Measurements from ENCODE around the gene OR1I1. TPM values are rescaled to one million over a fixed set of nuclear protein-coding genes. Genes with fewer than 3 reads are reported as not detected.

The OR1I1 gene
- polyA plus RNA-seq, 3 donors = not detected

DNA sequence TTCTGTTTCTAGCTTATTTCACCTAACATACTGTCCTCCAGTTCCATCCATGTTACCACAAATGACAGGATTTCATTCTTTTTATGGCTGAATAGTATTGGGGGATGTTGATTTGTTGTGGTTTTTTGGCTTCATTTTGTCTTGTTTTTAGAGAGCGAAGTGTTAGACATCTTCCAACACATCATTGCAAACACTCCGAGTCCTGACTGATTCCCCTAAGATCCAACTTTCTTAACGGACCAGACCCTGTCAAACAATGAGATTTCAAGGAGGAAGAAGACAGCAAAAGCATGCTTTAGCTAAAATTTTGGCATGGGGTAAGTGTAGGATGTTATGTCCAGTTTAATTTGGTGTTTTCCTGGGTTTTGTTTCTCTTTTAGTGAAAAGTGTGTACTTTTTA lies 36.5 kb upstream of the OR1I1 start:
- H3K9me3 Mint-ChIP-seq = peaks cover 0 to 12% (median 0%) of the 10 kb centered on the region in 7 donors
- no peaks in the 10 kb centered on the region for H3K36me3 Mint-ChIP-seq
- no peak overlapping the region for H3K27ac ChIP-seq (ENCODE audit: low read depth in 1 of 2, low read length in 2 of 2)
- no peaks in the 10 kb centered on the region for H3K79me2 ChIP-seq (ENCODE audit: insufficient read depth, low read length)
- no peaks in the 10 kb centered on the region for H3K4me1 ChIP-seq (ENCODE audit: control insufficient read depth in 1 of 2, insufficient read depth in 2 of 2, low read length in 2 of 2)
- WGBS (ENCODE audit: insufficient coverage) = no CpG with 5 or more reads among the region's 3 CpGs
- no peaks in the 10 kb centered on the region for H3K36me3 ChIP-seq (replicated peaks in 1 of 2; ENCODE audit: control insufficient read depth in 1 of 2, insufficient read depth in 2 of 2, low read length in 2 of 2)
- H3K4me3 Mint-ChIP-seq = no peak overlapping the region
- no peaks in the 10 kb centered on the region for H3K4me1 Mint-ChIP-seq
- no peak overlapping the region for H3K27ac Mint-ChIP-seq
- no peak overlapping the region for H3K4me3 ChIP-seq (replicated peaks in 1 of 3; ENCODE audit: low read depth in 2 of 3, low read length in 3 of 3)
- DNase-seq = no peak
- TF ChIP-seq, protein P1, sequence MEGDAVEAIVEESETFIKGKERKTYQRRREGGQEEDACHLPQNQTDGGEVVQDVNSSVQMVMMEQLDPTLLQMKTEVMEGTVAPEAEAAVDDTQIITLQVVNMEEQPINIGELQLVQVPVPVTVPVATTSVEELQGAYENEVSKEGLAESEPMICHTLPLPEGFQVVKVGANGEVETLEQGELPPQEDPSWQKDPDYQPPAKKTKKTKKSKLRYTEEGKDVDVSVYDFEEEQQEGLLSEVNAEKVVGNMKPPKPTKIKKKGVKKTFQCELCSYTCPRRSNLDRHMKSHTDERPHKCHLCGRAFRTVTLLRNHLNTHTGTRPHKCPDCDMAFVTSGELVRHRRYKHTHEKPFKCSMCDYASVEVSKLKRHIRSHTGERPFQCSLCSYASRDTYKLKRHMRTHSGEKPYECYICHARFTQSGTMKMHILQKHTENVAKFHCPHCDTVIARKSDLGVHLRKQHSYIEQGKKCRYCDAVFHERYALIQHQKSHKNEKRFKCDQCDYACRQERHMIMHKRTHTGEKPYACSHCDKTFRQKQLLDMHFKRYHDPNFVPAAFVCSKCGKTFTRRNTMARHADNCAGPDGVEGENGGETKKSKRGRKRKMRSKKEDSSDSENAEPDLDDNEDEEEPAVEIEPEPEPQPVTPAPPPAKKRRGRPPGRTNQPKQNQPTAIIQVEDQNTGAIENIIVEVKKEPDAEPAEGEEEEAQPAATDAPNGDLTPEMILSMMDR (IDR thresholded peaks at IDR 0.05) = no peak
- H3K27me3 ChIP-seq (ENCODE audit: control insufficient read depth in 2 of 2, insufficient read depth in 2 of 2, low read length in 2 of 2) = no peaks in the 10 kb centered on the region
- H4K20me1 ChIP-seq (ENCODE audit: insufficient read depth, low read length) = no peaks in the 10 kb centered on the region
- intact Hi-C loops (cut with micrococcal nuclease) = no loop called here
- no peak overlapping the region for H2AFZ ChIP-seq (ENCODE audit: insufficient read depth, low read depth, low read length, poor library complexity, severe bottlenecking)
- no peak overlapping the region for H3K4me2 ChIP-seq (replicated peaks; ENCODE audit: extremely low read depth, low read length, poor library complexity, severe bottlenecking)
- H3K9me3 ChIP-seq (replicated peaks in 1 of 2; ENCODE audit: control insufficient read depth in 1 of 2, insufficient read depth in 1 of 2, low read length in 2 of 2) = no peaks in the 10 kb centered on the region
- peaks cover 0 to 2% (median 1%) of the 10 kb centered on the region in 3 donors for H3K27me3 Mint-ChIP-seq (ENCODE audit: low read depth in 3 of 3)
- no peak overlapping the region for H3K9ac ChIP-seq (ENCODE audit: insufficient read depth, low read length, poor library complexity, severe bottlenecking)

DNA sequence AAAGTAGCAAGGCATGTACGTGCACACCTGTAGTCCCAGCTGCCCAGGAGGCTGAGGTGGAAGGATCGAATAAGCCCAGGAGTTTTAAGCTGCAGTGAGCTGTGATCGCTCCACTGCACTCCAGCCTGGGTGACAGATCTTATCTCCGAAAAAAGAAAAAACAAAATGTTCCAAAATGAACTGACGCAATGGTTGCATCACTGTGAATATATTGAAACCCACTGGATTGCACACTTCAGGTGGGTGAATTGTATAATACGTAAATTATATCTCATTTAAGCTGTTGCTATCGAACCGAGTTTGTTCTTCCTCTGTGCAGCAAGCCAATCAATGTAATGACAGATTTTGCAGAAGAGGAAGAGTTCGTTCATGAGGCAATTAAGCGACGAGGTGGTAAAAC lies 34.3 kb upstream of the OR1I1 start:
- DNase-seq = no peak
- Histone ChIP-seq H3K36me3 (replicated peaks in 1 of 2; ENCODE audit: control insufficient read depth in 1 of 2, insufficient read depth in 2 of 2, low read length in 2 of 2) (no peaks in the 10 kb centered on the region), H3K4me1 (ENCODE audit: control insufficient read depth in 1 of 2, insufficient read depth in 2 of 2, low read length in 2 of 2) (no peaks in the 10 kb centered on the region), H3K4me3 (replicated peaks in 1 of 3; ENCODE audit: low read depth in 2 of 3, low read length in 3 of 3) (no peak overlapping the region), H3K9me3 (replicated peaks in 1 of 2; ENCODE audit: control insufficient read depth in 1 of 2, insufficient read depth in 1 of 2, low read length in 2 of 2) (no peaks in the 10 kb centered on the region), H3K4me2 (replicated peaks; ENCODE audit: extremely low read depth, low read length, poor library complexity, severe bottlenecking) (no peak overlapping the region), H2AFZ (ENCODE audit: insufficient read depth, low read depth, low read length, poor library complexity, severe bottlenecking) (no peak overlapping the region), H3K27ac (ENCODE audit: low read depth in 1 of 2, low read length in 2 of 2) (no peak overlapping the region), H3K9ac (ENCODE audit: insufficient read depth, low read length, poor library complexity, severe bottlenecking) (no peak overlapping the region), H3K79me2 (ENCODE audit: insufficient read depth, low read length) (no peaks in the 10 kb centered on the region), H4K20me1 (ENCODE audit: insufficient read depth, low read length) (no peaks in the 10 kb centered on the region), H3K27me3 (ENCODE audit: control insufficient read depth in 2 of 2, insufficient read depth in 2 of 2, low read length in 2 of 2) (no peaks in the 10 kb centered on the region)
- Mint-ChIP-seq H3K27ac (no peak overlapping the region), H3K4me1 (no peaks in the 10 kb centered on the region), H3K9me3 (peaks cover 0 to 12% (median 2%) of the 10 kb centered on the region in 7 donors), H3K36me3 (no peaks in the 10 kb centered on the region), H3K4me3 (no peak overlapping the region), H3K27me3 (ENCODE audit: low read depth in 3 of 3) (peaks cover 4 to 9% (median 6%) of the 10 kb centered on the region in 3 donors)
- intact Hi-C loops (cut with micrococcal nuclease) = no loop called here
- TF ChIP-seq, protein P1 (IDR thresholded peaks at IDR 0.05) = no peak
- WGBS (ENCODE audit: insufficient coverage) = 80% methylated on average over 6 of the region's 11 CpGs

Measured in CD14-positive monocyte (primary cell).